HG03354 (cell line): ENCODE results near the gene LSR.

Source experiments
- ATAC-seq: cut with Tn5 transposase; IDR thresholded peaks from one replicate; pipeline ENCODE4 v1.9.1; 2021; ENCODE audit warnings: mild to moderate bottlenecking; ENCODE audit not compliant: unreplicated experiment, poor library complexity, severe bottlenecking

Gene LSR, protein sequence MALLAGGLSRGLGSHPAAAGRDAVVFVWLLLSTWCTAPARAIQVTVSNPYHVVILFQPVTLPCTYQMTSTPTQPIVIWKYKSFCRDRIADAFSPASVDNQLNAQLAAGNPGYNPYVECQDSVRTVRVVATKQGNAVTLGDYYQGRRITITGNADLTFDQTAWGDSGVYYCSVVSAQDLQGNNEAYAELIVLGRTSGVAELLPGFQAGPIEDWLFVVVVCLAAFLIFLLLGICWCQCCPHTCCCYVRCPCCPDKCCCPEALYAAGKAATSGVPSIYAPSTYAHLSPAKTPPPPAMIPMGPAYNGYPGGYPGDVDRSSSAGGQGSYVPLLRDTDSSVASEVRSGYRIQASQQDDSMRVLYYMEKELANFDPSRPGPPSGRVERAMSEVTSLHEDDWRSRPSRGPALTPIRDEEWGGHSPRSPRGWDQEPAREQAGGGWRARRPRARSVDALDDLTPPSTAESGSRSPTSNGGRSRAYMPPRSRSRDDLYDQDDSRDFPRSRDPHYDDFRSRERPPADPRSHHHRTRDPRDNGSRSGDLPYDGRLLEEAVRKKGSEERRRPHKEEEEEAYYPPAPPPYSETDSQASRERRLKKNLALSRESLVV

DNA sequence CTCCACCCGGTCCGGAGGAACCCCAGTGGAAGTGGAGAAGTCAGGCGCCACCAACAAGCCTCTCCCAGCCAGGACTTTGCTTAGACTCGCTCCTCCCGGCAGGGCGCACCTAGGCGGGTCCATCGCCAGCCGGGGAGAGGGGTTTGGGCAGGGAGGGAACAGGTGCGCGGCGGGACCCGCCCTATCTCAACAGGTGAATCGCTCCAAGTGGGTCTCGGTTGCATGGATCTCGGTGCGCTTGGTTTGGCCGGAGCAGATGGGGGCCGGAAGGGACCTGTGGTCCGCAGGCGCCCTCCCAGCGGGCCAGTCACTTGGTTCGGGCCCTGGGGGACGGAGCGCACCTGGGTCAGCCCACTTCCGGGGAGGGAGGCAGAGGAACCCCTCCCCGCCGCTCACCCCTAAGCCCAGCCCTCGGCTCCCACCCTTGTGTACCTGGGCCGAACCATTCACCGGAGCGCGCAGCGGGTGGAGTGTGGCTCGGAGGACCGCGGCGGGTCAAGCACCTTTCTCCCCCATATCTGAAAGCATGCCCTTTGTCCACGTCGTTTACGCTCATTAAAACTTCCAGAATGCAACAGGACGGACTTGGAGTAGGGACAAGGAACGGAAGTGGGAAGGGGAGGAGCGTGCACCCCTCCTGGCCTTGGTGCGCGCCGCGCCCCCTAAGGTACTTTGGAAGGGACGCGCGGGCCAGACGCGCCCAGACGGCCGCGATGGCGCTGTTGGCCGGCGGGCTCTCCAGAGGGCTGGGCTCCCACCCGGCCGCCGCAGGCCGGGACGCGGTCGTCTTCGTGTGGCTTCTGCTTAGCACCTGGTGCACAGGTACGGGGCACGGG, at the start of gene LSR:
Gene LSR (plus strand): TSS at position 693 of the 836 bp plus-strand sequence. CDS start 21 bp downstream, at position 714.
- peak; percentile 83 for ATAC-seq

DNA sequence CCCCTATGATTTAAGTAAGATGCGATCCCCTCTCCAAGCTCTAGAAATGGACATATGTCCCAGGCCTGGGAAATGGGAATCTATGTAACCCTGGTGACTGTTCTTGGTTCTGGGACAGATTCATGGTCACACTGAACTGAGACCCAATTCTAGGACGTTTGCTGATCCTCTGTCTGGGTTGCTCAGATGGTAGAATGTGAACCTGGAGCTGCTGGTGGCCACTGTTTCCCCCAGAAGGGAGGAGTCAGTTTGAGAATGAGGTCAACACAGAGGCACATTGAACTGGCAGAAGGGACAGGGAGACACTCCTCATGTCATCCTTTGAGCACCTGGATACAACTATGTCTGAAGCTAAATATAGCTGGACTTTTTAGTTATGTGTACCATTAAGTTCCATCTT, 49.3 kb upstream of the LSR start:
- ATAC-seq = no peak

DNA sequence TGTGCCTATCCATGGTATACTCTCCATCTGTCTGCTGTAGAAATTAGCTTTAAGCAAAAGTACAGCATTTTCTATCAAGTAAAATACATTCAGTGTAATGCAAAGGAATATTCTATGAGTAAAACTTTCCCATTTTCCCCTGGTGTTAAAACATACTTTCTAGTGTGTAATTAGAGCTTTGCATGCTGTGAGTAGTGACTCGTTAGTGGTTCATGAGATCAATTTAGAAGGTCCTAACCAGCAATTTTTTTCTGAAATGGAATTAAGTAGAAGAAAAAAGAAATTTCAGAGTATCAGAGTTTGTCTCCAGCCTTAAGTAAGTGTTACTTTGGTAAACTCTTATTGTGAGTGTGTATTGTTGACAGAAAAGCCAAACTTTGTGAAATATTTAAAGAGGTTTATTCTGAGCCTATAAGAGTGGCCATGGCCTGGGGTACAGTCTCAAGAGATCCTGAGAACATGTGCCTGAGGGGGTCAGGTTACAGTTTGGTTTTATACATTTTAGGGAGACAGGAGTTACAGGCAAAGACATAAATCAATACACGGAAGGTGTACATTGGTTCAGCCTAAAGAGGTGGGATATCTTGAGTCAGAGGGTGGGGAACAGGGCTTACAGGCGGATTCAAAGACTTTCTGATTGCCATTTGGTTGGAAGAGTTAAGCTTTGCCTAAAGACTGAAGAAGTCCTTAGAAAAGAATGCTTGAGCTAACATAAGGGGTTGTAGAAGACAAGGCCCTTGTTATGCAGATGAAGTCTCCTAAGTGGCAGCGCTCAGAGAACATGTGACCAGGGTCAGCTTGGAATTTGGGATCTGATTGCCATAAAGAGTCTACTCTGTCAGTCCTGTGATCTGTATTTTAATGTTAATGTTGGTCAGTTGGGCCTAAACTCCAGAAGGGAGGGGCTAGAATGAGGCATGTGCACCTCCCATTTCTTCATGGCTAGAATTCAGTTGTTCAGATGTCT, 45.8 kb upstream of the LSR start:
- ATAC-seq = no peak

DNA sequence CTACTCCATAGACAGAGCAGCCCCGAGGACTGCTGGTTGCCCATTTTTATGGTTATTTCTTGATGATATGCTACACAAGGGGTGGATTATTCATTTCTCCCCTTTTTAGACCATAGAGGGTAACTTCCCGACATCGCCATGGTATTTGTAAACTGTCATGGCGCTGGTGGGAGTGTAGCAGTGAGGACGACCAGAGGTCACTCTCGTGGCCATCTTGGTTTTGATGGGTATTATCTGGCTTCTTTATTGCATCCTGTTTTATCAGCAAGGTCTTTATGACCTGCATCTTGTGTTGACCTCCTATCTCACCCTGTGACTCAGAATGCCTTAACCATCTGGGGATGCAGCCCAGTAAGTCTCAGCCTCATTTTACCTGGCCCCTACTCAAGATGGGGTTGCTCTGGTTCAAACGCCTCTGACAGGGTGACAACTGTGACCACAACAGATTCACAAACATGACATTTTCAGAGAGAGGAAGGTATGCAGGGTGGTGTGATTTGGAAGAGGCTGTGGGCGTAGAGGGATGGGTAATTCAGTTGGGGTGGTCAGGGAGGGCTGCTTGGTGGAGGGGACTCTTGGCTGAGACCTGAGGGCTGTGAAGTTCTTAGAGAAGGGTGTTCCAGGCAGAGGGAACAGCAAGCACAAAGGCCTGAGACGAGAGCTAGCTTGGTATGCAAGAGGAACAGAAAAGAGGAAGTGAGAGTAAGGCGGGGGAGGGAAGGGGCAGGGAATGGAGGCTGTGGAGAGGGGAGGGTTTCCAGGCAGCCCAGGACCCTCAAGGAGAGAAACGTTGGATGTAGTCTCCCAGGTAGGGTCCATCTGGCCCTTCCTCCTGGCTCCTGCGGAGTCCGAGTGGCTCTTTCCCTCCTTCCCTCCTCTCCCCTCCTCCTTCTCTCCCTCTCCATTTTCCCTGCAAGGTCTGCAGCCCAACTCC, 43.7 kb upstream of the LSR start:
- ATAC-seq = peak; percentile 80

DNA sequence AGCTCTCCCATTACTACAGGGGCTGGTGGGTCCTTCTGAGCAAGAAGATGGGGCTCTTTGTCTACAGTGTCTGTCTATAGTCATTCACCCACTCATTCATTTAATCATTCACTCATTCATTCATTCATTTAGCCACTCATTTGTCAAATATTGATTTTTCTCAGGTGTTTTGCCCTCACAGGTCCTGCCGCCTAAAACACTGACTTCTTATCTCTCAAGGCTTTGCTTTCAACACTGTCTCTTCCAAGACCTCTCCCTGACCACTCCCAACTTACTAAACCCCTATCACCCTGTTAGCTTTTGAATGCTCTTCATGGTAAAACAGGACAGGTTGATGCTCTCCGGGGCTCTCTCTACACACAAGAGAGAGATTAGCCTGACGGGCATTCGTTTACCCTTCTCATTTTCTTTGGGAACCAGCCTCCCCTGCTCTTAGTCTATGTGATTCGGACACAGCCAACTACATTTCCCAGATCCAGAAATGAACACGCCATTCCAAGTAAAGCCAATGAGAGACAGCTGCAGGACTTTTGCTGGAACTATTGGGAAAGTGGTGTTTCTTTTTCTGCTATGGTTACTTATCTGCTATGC, 43.0 kb upstream of the LSR start:
- no peak for ATAC-seq

DNA sequence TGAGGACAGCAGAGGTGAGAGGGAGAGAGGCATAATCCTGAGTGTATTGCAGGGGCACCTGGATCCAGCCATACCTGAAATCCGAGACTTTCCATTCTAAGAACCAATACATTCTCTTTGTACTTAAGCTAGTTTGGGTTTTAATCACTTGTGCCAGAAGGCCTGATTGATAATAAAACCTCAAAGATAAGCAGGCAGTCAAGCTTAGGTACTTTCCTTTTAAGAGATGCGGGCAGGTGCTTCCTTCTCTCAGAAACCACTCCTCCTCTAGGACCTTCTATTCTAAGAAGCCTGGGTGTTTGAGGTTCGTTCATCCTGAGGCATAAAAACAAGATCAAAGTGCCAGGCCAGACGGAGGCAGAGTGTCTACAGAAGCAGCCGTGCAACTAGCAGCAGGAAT, 42.4 kb upstream of the LSR start:
- ATAC-seq = peak; percentile 32

DNA sequence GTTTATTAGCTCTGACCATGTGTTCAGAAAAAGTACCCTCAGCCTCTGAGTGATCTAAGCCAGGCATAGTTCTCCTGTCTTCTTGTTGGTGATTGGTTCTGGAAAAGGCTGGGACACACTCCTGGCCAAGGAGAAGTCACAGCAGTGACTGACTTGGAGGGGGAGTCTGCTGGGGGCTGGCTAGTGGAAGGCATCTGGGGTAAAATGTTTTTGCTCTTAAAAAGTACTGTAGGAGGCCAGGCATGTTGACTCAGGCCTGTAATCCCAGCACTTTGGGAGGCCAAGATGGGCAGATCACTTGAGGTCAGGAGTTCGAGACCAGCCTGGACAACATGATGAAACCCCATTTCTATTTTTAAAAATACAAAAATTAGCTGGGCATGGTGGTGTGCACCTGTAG, 41.9 kb upstream of the LSR start:
- no peak for ATAC-seq

DNA sequence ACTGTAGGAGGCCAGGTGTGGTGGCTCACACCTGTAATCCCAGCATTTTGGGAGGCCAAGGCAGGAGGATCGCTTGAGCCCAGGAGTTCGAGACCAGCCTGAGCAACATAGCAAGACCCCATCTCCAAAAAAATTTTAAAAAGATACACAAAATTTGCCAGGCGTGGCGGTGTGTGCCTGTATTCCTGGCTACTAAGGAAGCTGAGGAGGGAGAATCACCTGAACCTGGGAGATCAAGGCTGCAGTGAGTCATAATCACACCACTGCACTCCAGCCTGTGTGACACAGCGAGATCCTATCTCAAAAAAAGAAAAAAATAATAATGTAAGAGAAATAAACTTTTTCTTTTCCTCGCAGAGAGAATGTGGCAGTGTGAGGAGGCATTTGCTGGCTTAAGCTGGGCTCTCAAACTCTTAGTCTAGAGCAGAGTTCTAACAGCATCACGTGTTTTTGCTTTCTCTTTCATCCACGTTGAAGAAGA, 41.4 kb upstream of the LSR start:
- no peak for ATAC-seq

DNA sequence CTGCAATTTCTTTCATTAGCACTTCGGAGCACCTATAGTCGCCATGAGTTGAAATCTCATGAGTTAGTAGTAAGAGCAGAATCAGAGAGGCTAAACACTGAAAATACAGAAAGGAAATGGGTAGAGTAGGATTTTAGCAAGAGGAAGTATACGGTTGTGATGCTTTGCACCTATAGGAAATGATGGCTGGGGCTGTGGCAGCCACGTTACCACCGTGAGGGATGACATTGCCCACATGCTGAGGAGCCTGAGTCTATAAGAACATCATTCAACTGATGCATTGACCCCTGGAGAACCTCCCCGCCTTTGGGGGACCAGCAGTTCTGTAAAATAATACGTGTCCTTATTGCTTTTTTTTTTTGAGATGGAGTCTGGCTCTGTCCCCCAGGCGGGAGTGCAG, 40.7 kb upstream of the LSR start:
- ATAC-seq = no peak

DNA sequence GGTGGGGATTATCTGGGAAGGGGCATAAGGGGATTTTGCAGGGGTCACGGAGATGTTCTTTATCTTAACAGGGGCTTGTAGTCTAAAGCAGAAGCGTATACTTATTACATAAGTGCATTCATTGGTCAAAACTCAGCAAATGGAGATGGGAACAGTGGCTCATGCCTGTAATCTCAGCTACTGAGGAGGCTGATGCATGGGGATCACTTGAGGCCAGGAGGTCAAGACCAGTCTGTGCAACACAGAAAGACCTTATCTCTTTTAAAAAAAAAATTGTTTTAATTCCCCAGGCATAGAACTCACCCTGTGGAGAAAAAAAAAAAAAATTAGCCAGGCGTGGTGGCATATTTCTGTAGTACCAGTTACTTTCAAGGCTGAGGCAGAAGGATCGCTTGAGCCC, 39.2 kb upstream of the LSR start:
- ATAC-seq = no peak

DNA sequence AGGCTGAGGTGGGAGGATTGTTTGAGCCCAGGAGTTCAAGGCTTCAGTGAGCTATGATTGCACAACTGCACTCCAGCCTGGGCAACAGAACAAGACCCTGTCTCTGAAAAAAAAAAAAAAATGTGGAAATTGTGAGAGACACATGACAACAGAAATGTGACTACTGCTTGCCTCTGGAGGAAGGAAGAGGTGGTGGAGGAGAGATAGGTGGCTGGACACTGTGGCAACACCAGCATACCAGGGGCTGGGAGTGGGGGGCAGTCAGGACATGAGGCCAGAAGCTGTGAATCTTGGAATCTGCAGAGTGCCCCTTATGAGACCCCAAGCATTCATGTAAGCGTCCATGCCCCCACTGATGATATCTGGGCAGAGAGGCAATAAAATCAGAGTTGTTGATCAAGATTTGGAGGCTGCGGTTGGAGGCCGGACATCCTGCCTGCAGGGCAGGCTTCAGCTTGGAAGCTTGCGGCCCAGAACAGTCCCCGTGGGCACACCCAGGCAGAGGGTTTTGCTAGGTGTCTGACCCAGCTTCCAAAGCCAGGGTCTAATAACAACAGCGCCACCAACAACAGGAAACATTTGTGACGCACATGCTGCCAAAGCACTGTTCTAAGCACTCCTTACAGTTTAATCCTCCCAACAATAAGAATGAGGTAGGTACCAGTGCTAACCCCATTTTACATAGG, 37.1 kb upstream of the LSR start:
- no peak for ATAC-seq

DNA sequence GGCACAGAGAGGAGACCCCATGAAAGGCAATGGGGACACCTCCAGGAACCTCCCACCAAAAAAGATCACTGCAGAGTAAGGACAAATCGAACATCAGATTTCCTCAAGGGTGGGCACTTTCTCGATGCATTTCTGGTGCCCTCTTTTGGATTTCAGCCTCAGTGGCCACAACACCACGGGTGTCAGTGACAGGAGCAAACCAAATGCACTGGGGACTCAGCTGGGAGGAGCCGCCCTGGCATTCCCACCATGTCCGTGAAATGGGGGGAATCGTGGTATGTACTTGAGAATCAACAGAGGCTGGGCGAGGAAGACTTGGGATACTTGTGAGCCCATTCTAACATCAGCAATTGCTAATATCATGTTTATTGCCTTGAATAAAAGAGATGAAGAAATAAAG, 36.6 kb upstream of the LSR start:
- ATAC-seq = no peak

DNA sequence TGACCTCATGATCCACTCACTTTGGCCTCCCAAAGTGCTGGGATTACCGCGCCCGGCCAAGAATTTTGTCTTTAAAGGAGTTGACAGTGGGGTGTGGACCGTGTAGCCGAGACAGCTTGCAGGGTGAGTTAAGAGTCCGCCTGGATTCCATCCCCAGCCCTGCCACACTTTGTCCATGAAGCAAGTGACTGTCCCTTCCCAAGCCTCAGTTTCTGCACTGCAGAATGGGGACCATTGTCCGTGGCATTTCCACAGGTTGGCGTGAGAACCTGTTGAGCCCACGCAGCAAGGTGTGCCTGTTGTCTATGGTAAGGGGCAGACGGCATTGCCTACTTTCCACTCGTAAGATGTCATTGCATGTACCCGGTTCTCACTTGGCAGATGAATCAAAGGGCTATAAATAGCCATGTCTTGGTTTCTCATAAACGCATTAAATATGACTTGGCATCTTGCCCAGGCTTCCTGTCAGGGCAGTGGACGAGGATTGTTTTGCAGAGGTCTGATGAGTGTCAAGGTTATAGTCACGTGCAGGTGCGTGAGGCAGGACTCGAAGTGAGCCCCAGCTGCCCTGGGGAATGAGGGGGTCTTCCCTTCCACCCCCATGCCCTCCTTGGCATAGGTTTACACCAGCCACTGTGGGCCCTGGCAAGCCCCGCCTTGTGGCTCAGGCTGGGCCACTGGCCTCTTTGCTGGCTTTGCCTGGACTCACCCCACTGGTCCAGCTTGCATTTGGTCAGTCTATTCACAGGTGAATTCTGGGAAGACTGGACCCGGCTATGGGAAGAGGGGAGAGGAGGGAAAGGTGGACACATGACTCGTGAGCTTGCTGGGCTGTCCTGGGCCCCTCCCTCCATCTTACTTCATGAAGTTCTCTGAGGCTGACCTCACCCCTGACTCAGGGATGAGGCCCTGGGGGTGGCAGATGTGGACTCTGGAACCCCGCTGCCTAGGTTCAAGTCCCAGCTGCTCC, 34.9 kb upstream of the LSR start:
- peak; percentile 68 for ATAC-seq

DNA sequence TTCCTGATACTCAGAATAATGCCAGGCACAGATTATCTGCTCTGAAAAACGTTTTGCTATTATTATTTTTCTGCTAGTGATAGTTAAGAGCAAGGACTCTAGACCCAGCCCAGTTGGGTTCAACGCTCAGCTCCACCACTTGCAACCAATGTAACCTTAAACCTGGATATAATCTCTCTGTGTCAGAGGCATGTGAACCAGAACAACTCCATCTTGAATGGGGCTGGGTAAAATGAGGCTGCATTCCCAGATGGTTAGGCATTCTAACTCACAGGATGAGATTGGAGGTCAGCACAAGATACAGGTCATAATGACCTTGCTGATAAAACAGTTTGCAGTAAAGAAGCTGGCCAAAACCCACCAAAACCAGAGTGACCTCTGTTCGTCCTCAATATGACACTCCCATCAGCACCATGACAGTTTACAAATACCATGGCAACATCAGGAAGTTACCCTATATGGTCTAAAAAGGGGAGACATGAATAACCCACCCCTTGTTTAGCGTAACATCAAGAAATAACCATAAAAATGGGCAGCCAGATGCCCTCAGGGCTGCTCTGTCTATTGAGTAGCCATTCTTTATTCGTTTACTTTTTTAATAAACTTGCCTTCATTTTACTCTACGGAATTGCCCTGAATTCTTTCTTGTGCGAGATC, 33.9 kb upstream of the LSR start:
- no peak for ATAC-seq

DNA sequence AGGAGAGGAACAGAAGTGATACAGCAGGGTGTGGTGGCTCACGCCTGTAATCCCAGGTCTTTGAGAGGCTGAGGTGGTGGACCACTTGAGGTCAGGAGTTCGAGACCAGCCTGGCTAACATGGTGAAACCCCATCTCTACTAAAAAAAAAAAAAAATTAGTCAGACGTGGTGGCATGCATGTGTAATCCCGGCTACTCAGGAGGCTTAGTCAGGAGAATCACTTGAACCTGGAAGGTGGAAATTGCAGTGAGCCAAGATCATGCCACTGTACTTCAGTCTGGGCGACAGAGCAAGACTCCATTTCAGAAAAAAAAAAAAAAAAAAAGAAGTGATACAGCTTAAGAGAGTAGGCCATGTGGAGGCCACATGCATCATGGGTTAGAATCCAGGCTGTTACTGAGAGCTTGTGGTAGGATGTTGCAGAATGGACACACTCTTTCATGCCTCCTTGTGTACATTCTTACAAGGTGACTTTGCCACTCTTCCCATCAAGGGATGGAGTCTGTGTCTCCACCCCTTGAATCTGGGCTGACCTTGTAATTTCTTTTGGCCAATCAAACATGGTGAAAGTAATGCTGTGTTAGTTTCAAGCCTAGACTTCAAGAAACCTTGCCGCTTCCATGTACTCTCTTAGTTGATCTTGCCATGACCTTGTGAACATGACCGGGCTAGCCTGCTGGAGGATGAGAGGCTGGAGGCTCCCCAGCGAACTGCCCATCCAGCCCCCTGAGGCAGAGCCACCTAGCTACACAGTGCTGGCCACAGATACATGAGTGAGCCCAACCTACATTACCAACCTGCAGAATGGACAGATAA, 32.6 kb upstream of the LSR start:
- no peak for ATAC-seq
